ENCODE measurements around the gene IGFL1.

DNA sequence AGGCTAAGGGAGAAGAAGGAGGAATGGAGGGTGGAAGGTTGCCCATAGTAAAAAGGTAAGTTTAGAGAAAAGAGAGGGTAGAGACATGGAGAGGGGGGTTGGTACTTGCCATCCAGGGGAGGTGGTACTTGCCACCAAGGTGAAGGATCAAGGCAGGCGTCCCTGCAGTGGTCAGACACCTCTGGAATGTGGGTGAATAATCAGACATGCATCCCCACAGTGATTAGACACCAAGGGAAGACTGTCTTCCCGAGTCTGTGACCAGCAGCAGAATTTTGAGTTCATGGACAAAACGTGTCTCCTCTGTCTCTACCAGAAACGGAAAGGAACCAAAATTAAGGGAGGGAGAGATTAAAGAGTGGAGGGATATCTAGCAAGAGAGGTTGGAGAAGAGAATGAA is 27.1 kb upstream of the IGFL1 start:
- TF ChIP-seq GATA2 (IDR thresholded peaks at IDR 0.05; ENCODE audit: low read depth, low read length) (no peak), GATA3 (IDR thresholded peaks at IDR 0.05; ENCODE audit: low read depth, low read length) (no peak)

Data from SH-SY5Y (cell line).